Measurements from ENCODE around the gene MPRIP.

DNA sequence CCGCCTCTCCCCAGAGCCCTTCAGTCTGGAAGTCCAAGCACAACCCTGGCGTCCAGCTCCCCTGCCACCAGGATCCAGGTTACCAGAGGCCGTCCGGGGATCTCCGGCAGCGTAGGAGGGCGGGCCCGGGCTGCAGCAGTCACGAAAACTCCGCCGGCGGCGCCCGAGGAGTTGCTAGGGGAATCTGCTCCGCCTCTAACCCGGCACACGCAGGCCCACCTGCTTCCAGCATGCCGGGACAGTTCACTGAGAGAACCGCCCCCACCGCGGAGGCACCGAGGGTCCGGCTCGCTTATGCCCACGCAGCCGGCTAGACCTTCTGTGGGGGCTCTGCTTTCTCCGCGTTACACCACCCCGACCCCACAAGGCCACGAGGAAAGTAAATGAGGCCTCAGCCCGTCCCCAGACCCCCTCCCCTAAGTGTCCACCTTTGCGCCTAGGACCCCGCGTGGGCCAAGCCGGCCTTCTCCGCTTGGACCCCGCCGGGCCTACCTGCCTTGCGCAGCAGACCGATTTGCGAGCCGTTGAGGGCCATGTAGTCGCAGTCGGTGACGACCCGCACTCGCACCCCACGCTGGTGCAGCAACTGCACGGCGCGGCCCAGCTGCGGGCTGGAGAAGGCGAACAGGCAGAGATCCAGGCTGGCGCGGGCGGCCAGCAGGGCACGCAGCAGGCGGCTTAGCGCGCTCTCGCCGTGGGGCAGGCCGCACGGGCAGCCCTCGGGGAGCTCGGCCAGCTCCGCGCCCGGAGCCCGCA, 163.3 kb downstream of the MPRIP start:
- no peak for TF ChIP-seq POLR2A (IDR thresholded peaks at IDR 0.05)
- TF ChIP-seq, protein P1, sequence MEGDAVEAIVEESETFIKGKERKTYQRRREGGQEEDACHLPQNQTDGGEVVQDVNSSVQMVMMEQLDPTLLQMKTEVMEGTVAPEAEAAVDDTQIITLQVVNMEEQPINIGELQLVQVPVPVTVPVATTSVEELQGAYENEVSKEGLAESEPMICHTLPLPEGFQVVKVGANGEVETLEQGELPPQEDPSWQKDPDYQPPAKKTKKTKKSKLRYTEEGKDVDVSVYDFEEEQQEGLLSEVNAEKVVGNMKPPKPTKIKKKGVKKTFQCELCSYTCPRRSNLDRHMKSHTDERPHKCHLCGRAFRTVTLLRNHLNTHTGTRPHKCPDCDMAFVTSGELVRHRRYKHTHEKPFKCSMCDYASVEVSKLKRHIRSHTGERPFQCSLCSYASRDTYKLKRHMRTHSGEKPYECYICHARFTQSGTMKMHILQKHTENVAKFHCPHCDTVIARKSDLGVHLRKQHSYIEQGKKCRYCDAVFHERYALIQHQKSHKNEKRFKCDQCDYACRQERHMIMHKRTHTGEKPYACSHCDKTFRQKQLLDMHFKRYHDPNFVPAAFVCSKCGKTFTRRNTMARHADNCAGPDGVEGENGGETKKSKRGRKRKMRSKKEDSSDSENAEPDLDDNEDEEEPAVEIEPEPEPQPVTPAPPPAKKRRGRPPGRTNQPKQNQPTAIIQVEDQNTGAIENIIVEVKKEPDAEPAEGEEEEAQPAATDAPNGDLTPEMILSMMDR (IDR thresholded peaks at IDR 0.05) = no peak
